ENCODE measurements around the gene SOCS3. TPM values are rescaled to one million over a fixed set of nuclear protein-coding genes. Genes with fewer than 3 reads are reported as not detected.

SOCS3 gene
- total and polyA plus RNA-seq, 2 experiments from 2014 or later = 13.2 to 32.9 TPM

- H4K20me1 ChIP-seq (replicated peaks; ENCODE audit: insufficient read depth) = peaks cover 19% of the 10 kb centered on the region
Measured at GRCh38 chr17:78400581-78401240, 40.8 kb upstream of the SOCS3 start.

More at GRCh38 chr17:78400581-78401240, 40.8 kb upstream of the SOCS3 start:
- no peaks in the 10 kb centered on the region for H3K4me1 ChIP-seq (ENCODE audit: insufficient read depth)
- no peaks in the 10 kb centered on the region for H3K27me3 ChIP-seq (ENCODE audit: insufficient read depth)
- H3K36me3 ChIP-seq (ENCODE audit: insufficient read depth) = peaks cover 31% of the 10 kb centered on the region
- H3K9me2 ChIP-seq (ENCODE audit: insufficient read depth) = no peaks in the 10 kb centered on the region
- H3K27ac Mint-ChIP-seq = no peak overlapping the region; the same call in 1 of the 2 replicates
- H3K4me3 ChIP-seq = no peak overlapping the region
- H3K27me3 Mint-ChIP-seq (ENCODE audit: insufficient read depth, low read depth, poor library complexity) = peaks cover 8% of the 10 kb centered on the region
- H3K4me1 Mint-ChIP-seq = no peaks in the 10 kb centered on the region; the same call in 2 of the 3 replicates
- no peak overlapping the region for H2AFZ ChIP-seq
- H3K79me2 ChIP-seq (replicated peaks; ENCODE audit: insufficient read depth) = peaks cover 40% of the 10 kb centered on the region
- H3K4me2 ChIP-seq = no peak overlapping the region
- H3K36me3 Mint-ChIP-seq (ENCODE audit: low read depth) = peaks cover 94% of the 10 kb centered on the region
- H3F3A ChIP-seq (replicated peaks; ENCODE audit: low read depth) = 0 out of 2 replicates have a peak, but pooled peaks cover 2% of the 10 kb centered on the region
- no peak for ATAC-seq
- DNase-seq (ENCODE audit: low spot score) = no peak
- no peak overlapping the region for H3K4me3 Mint-ChIP-seq
- H3K9me3 Mint-ChIP-seq = no peaks in the 10 kb centered on the region
- H3K27ac ChIP-seq (ENCODE audit: low read depth) = no peak overlapping the region
- TF ChIP-seq ZNF462 (CRISPR knock-in tag; IDR thresholded peaks at IDR 0.05) (no peak), ZNF331 (CRISPR knock-in tag; IDR thresholded peaks at IDR 0.05; ENCODE audit: low read depth) (no peak), STAT1 (IDR thresholded peaks at IDR 0.05; ENCODE audit: unreplicated experiment) (no peak), NANOG (IDR thresholded peaks at IDR 0.05; ENCODE audit: borderline replicate concordance) (no peak), ZNF114 (CRISPR knock-in tag; IDR thresholded peaks at IDR 0.05) (no peak), JUNB (IDR thresholded peaks at IDR 0.05; ENCODE audit: unreplicated experiment) (no peak)
- TF ChIP-seq, protein P1, sequence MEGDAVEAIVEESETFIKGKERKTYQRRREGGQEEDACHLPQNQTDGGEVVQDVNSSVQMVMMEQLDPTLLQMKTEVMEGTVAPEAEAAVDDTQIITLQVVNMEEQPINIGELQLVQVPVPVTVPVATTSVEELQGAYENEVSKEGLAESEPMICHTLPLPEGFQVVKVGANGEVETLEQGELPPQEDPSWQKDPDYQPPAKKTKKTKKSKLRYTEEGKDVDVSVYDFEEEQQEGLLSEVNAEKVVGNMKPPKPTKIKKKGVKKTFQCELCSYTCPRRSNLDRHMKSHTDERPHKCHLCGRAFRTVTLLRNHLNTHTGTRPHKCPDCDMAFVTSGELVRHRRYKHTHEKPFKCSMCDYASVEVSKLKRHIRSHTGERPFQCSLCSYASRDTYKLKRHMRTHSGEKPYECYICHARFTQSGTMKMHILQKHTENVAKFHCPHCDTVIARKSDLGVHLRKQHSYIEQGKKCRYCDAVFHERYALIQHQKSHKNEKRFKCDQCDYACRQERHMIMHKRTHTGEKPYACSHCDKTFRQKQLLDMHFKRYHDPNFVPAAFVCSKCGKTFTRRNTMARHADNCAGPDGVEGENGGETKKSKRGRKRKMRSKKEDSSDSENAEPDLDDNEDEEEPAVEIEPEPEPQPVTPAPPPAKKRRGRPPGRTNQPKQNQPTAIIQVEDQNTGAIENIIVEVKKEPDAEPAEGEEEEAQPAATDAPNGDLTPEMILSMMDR (conservative IDR thresholded peaks at IDR 0.05; ENCODE audit: low read depth in 2 of 2) = no peak
